Kidney epithelial cell (primary cell): Measurements from ENCODE around the gene OPRL1. TPM values are rescaled to one million over a fixed set of nuclear protein-coding genes. Genes with fewer than 3 reads are reported as not detected.

Experiments used
- DNase-seq: peaks from one replicate; pipeline ENCODE4 v3.0.0-alpha.2; 2010; ENCODE audit warnings: low read depth
- H3K27me3 ChIP-seq: 2 replicates; pipeline ENCODE4 v1.6.0; 2011; ENCODE audit warnings: low read length; ENCODE audit not compliant: control insufficient read depth, insufficient read depth
- H3K36me3 ChIP-seq: 2 replicates; pipeline ENCODE4 v1.5.1; 2011; ENCODE audit warnings: low read length; ENCODE audit not compliant: control insufficient read depth, insufficient read depth
- H3K4me3 ChIP-seq: 2 replicates; pipeline ENCODE4 v1.5.1; 2011; ENCODE audit warnings: low read depth, mild to moderate bottlenecking, control low read depth, low read length
- total RNA-seq: library from RNA; depleted of rRNA; stranded (reverse); fragments of >200 nt; gene quantifications from 2 replicates; pipeline ENCODE4 v1.2.3, GENCODE V29; 2015
- TF ChIP-seq, protein P1 (sequence below): IDR thresholded peaks from 2 replicates; pipeline ENCODE4 v1.5.1; 2011; ENCODE audit warnings: mild to moderate bottlenecking, moderate library complexity, low read length, control low read depth, inconsistent platforms; ENCODE audit not compliant: insufficient read depth, poor library complexity, severe bottlenecking

OPRL1 gene
- total RNA-seq, 1 donor from 2014 or later: 0.21 TPM

DNA sequence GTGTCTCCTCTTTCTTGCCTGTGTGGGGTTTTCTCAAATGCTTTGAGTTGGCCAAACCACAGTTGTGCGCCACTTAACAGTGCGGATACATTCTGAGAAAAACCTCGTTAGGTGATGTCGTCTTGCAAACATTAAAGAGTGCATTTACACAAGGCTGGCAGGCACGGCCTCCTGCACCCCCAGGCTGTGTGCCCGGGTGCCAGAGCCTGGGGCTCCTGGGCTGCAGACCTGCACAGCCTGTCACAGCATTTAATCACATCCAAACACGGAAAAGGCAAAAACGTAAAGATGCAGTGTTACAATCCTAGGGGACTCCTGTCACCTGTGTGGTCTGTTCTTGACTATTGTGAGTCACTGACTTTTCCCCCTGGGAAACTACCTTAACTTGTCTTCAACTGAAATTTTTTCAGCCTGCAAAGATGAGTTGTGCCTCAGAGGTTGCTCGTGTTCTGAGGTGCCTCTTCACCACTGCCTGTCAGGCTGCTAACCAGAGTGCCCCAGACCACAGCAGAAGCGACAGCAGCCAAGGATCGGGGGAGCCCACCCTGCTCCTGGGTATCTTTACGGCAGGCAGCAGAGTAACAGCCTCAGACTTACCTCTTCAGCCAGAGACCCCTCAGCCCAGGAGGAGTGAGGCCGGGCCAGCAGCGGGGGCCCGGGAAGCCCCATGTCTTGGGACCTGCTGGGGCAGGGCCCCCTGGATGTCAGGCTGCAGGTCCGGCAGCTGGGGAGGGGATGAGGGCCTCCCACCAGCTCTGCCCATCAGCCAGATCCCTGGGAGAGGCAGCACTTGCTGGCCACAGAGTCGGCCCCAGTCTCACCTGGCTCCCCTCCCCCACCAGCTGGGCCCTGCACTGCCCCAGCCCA lies 44.6 kb upstream of the OPRL1 start:
- no peaks in the 10 kb centered on the region for H3K36me3 ChIP-seq
- peaks cover 16% of the 10 kb centered on the region for H3K27me3 ChIP-seq
- no peak overlapping the region for H3K4me3 ChIP-seq
- DNase-seq: no peak
- TF ChIP-seq, protein P1, sequence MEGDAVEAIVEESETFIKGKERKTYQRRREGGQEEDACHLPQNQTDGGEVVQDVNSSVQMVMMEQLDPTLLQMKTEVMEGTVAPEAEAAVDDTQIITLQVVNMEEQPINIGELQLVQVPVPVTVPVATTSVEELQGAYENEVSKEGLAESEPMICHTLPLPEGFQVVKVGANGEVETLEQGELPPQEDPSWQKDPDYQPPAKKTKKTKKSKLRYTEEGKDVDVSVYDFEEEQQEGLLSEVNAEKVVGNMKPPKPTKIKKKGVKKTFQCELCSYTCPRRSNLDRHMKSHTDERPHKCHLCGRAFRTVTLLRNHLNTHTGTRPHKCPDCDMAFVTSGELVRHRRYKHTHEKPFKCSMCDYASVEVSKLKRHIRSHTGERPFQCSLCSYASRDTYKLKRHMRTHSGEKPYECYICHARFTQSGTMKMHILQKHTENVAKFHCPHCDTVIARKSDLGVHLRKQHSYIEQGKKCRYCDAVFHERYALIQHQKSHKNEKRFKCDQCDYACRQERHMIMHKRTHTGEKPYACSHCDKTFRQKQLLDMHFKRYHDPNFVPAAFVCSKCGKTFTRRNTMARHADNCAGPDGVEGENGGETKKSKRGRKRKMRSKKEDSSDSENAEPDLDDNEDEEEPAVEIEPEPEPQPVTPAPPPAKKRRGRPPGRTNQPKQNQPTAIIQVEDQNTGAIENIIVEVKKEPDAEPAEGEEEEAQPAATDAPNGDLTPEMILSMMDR: no peak

DNA sequence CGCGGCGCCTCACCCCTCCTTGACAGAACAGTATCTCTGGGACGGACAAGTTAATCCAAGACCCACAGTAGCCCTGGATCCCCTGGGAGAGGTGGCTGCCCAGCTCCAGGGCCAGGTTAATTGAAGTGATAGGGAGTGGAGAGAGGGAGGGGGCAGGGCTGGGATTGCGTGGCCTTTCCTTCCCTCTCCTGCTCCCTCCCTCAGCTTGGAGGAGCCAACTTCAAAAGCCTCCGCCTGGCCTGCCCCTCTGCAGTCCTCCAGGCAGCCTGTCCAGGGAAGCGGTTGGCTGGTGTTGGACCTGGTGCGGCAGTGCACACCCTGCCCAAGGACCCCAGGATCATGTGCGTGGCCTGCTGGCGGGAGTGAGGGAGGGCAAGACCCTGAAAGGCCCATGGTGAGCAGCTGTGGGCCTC lies 43.9 kb upstream of the OPRL1 start, which contains the start of gene C20orf204:
TSS of gene C20orf204 (plus strand) at position 250 of the 413 bp plus-strand sequence. CDS start at position 392, 142 bp downstream.
- TF ChIP-seq, protein P1: no peak
- Histone ChIP-seq H3K27me3 (peaks cover 18% of the 10 kb centered on the region), H3K36me3 (no peaks in the 10 kb centered on the region), H3K4me3 (no peak within 1 kb of the TSS)
- no peak for DNase-seq

DNA sequence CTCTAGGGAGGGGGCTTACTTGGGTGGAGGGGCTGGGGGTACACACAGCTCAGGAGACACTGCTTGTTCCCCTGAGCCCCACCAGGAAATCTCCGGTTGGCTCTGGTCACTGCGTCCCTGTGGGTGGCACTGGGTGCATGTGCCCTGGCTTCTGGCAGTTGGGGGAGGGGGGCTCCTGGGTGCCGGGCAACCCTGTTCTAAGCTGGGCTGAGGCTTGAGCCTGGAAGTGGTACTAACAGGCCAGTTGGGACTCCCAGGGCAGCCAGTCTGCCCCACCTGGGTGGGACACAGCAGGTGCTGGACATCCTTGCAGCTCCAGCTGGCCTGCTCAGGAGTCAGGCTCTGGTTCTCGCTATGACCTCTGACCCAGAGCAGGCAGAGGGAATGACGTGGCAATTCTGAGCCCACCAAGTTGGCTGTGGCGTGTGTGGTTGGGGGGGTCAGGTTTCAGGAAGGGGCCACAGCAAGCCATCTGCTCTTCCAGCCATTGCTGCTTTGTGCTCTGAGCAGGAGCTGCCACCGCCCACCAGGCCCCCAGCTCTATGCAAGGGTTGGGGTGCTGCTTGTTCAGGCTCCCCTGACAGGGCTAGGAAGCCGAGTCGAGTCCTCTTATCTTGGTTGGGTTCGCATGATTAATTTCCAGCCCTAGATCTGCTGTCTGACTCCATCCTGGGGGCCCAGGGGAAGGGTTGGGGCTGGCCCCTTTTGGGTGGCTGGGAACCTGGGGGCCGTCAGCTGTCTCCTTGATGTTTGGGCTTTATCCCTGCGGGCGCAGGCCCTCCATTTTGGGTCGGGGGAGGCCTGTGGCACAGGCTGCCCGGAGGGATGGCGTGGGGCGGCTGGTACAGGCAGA lies 43.3 kb upstream of the OPRL1 start:
- no peak overlapping the region for H3K4me3 ChIP-seq
- no peak for DNase-seq

DNA sequence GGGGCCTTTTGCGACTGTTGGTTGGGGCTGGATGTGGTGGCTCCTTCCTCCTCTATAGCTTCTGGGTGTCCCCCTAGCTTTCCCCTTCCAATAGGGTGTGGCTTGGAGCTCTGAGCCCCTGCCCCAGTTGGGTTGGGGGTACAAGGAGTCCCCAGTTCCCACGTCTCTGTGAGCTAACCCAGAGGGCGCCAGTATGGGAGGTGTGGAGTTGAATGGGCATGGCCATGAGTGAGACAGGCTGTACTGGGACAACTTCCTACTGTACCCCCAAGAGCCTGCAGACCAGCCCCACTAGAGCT lies 42.7 kb upstream of the OPRL1 start:
- peaks cover 25% of the 10 kb centered on the region for H3K27me3 ChIP-seq
- TF ChIP-seq, protein P1: no peak

More for the DNA sequence above, 43.3 kb upstream of the OPRL1 start:
- Histone ChIP-seq H3K27me3 (peaks cover 21% of the 10 kb centered on the region), H3K36me3 (no peaks in the 10 kb centered on the region)
- TF ChIP-seq, protein P1: no peak

DNA sequence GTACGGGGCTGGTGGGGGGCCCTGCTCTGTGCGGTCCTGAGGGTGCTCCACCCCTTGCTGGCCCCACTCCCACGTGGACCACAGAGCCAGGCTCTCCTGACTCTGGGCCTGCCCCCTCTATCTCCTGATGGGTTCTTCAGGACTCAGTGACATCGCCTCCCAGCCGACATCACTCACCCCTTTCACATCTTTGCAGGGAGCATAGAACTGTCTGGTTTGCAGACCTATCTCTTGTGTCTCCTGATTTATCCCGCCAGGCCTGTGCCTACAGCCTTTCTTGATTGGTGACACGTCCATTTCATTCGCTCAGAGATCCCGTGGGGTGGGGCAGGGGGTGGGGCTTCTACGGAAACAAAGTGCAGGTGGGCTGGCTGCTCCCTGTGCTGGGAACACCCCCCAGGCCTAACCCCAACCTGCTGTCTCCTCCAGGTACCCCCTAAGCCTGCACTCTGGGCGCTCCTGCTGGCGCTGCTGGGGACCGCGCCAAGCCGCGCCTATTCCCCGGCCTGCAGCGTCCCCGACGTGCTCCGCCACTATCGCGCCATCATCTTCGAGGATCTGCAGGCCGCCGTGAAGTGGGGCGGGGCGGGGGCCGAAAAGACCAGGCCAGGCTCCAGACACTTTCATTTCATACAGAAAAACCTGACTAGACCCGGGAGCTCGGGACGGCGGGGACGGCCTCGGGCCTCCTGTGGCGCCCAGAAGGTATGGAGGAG lies 42.2 kb upstream of the OPRL1 start:
- TF ChIP-seq, protein P1: no peak
- H3K36me3 ChIP-seq: no peaks in the 10 kb centered on the region
- no peak for DNase-seq
- no peak overlapping the region for H3K4me3 ChIP-seq
- H3K27me3 ChIP-seq: peaks cover 29% of the 10 kb centered on the region

More for the DNA sequence above, 42.7 kb upstream of the OPRL1 start:
- Histone ChIP-seq H3K4me3 (no peak overlapping the region), H3K36me3 (no peaks in the 10 kb centered on the region)
- DNase-seq: no peak
